HG03521 (cell line): ENCODE results near the gene TRABD2B.

Experiments used
- ATAC-seq: cut with Tn5 transposase; IDR thresholded peaks from one replicate; pipeline ENCODE4 v1.9.1; 2021; ENCODE audit warnings: mild to moderate bottlenecking, moderate library complexity; ENCODE audit not compliant: unreplicated experiment

The TRABD2B gene

DNA sequence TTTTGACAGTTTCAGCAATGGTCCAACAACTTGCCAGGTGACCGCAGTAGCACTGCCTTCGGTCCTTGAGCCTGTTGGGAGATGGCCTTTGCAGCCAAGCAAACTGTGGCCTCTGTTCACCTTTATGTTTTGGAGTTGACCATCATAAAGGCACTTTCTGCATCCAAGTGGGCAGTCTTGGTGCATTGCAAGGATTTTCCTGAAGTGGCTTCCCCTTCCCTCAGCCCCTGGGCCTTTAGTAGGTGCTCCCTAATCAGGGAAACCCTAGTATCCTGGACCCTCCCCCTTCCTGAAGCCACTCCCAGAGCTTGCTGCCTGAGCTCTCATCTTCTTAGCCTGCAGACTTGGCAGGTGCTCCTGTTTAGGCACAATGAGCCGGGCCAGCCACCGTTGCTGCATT is 140.2 kb downstream of the TRABD2B start:
- ATAC-seq: no peak

DNA sequence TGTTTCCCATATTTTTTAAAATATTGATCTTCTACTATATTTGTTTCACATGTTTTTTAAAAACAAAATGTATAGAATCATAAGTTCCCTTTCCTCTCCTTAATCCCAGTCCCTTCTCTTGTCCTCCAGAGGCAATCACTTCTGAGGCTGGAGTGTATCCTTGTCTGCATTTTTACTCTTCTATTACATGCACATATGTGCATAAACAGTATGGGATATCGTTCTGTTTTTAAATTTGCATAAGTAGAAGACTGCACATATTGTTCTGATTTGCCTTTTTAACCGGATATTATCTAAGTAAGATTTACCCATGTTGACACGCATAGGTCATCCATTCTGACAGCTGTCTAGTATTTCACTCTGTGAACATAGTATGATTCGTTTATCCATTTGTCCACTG is 142.0 kb downstream of the TRABD2B start:
- ATAC-seq: no peak

DNA sequence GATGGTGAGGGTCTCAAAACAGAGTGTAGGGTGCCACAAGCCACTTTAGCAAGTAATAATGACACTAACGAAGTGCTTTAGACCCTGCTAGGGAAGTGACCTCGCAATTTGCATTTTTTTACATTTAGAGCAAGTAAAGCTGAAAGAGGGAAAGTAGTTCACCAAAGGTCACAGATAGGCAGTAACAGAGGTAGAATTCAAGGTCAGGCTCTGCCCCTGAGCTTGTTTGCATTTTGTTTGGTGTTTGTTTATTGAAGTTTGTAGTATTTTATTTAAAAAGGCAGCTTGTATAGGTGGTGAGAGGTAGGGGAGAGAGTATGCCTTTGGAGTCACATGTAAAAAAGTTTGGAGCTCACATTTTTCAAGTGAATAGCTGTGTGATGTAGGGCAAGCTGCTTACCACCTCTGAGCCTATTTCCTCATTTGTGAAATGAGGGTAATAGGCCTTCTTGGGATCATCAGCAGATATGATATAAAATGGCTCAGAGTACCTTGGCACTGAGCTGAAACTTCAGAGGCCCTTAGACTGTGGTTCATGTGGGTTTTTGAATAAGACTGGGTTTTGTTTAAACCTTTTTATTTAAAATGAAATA is 142.5 kb downstream of the TRABD2B start:
- no peak for ATAC-seq

DNA sequence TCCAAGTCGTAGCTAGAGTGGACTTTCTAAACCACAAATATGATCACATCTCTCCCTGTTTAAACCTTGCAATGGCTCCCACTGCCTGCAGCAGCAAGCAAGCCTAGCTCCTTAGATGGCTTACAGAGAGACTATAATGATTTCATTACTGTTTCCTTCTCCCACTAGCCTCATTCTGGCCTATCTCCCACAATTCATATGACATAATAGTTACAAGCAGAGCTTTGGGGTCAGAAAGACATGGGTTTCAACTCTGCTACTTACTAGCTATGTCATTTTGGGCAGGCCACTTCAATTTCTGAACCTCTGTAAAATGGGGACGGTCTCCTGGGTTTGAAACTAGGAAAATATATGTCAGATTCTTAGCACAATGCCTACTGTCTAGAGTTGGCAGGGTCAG is 143.3 kb downstream of the TRABD2B start:
- no peak for ATAC-seq

DNA sequence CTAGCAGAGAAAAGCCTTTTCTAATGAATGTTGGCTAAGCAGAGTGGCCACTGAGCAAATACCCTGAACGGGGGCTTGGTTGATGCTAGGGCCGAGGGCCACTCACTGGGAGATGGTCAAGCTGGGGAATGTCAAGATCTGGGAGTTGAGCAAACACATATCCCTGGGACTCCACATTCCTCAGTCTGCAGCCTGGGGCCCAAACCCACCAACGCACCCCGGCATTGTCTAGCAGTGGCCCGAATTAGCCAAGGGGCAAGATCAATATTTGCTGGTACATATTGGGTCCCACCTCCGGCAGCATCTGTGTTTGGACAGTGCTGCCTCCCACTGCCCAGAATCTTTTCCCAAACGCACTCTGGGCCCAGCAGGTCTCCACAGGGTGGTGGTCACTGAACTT is 144.1 kb downstream of the TRABD2B start:
- ATAC-seq: no peak

DNA sequence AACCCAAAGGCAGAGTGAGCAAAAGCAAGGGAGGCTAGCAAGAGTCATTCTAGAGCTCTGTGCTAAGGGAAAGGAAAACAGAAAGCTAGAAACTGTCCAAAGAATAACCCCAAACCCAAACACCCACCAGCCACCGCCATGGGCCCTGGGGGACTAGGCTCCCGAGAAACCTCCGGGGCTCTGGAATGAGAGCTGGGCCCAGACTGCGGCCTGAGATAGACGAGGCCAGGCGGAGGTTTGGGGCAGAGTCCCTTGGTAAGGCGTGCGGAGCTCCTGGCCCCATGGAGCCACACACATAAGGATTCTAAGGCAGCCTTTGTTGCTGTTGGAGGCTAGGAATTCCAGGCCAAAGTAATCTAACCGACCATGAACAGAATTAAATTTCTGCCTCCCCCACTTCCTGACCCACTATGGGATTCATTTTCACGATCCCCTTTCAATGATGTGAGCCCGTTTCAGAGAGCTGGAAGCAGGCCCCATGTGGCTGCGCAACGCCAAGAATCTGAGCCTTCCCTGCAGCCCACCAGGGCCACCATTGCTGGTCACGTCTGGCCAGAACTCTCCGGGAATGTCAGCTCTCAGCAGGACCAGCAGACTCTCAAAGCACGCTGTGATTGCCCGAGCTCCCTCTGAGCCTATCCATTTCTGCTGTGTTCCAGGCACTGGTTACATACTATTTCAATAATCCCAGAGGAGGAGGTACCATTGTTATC is 145.0 kb downstream of the TRABD2B start:
- ATAC-seq: no peak

DNA sequence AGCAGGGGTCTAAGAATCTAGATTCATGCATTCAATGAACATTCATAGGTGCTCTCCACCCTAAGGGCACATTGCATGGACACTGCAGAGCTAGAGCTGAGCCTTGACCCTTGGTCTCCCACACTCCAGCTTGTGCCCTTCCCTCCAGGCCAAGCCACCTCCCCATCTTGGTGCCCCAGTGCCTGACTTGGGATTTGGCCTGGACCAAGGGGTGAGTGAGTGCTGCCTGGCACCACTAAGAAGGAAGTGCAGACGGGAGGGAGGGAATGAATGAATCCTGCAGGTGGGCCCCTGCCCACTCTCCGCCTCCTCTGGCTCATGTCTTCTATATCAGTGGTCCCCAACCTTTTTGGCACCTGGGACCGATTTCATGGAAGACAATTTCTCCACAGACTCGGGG is 146.7 kb downstream of the TRABD2B start:
- no peak for ATAC-seq

DNA sequence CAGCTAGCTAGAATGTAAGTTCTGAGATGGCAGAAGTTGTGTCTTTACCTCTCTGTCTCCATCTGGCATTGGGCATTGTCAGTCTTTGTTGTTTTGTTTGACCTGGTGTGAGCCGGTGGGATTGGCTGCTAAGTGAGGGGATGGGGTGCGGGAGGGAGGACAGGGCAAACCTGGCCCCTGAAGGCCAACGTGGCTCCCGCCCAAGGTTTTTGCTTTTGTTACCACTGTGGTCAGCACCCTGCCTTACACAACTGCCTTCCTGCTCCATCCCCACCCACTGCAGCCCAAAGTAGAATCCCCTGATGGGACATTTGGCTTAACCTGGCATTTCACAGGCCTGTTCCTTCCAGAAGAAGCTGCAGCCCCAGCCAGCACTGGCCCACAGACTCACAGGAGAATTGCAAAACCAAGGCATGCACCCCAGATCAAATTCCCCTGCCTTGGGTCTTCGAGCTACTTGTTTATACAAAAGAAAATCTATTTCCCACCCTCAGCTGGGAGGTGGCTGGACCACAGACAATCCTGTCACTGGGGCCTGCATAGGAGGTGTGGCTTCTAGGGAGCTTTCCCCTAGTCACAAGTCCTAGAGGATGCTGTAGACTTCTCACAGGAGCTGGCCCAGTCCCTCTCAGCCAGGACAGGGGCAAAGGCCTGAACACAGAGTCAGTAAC is 147.5 kb downstream of the TRABD2B start:
- ATAC-seq: no peak

DNA sequence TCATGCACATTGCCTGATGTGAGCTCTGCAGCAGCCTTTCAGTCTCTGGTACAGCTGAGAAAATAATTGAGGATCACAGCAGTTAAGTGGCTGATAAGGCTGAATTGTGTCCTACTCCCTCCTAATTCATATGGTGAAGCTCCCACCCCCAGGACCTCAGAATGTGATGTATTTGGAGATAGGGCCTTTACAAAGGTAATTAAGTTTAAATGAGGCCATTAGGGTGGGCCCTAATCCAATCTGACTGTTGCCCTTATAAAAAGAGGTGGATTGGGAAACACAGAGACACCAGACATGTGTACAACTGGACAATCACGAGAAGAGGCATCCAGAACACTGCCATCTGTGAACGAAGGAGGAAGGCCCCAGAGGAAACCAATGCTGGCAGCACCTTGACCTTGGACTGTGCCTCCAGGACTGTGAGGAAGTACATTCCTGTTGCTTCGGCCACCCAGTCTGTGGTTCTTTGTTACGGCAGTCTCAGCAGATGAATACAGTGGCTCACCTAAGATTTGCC is 148.1 kb downstream of the TRABD2B start:
- no peak for ATAC-seq

DNA sequence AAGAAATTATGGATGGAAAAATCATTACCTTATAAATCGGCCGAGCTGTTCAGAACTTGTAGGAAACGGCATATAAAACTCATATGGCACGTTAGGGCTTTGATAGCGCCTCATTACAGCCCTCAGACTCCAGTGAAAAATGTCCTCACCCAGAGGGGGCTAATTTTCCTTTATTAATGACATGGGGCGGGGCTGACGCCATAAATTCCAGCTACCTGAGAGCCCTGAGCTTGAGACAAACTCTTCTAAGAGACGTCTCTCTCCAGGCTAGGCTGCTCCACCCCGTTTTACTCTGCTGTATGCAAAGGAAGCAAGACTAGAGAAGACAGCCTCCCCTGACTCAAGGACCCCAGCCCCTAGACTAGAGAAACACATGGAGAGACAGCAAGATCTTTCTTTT is 149.4 kb downstream of the TRABD2B start:
- no peak for ATAC-seq

DNA sequence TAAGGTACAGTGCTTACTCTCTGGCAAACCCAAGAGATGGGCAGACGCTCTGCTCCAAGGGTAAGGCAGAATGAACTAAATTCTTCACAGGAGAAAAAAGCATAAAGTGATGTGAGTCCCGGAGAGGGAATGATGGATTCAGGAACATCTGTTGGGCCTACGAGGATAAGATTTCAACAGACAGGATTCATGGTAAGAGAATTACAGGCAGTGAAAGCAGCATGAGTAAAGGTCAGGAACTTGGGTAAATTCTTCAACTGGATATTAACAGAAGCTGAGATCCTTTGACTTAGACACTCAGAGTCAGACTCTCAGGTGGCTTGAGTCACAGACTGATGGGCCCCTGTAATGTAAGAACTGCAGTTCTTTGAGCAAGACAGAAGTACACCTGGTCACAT is 152.6 kb downstream of the TRABD2B start:
- ATAC-seq: no peak

DNA sequence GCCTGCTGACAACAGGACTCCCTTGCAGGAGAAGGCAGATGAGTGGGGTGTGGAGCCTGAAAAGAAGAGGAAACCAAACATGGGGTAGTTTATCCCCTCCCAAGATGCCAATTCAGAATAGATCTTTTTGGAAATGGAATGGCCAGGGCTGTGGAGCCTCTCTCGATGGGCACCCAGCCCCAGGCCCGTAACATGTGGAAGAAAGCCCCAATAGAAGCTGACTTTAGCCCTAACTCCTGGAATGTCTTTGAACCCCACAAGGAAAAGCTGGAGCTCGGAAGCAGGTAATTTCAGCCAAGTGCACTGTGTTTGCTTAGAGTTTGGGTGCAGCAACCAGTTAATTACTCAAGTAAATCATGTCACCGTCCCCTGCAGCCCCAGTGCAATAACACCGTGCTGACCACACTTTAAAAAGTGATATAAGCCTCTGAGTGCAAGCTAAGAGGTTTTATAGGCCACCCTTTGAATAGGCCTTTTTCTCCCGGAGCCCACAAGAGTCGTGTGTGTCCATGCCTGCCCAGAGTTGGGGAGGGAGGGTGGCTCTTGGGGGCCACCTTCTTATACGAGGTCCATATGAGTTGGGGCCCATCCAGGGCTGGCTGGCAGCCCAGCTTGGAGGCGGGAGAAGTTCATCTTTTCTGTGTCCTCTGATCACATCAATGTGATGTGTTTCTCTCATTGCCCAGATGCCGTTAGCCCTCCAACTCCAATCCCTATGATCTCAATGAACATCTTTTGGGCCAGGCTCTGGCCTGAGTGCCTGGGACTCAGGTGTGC is 153.2 kb downstream of the TRABD2B start:
- no peak for ATAC-seq

DNA sequence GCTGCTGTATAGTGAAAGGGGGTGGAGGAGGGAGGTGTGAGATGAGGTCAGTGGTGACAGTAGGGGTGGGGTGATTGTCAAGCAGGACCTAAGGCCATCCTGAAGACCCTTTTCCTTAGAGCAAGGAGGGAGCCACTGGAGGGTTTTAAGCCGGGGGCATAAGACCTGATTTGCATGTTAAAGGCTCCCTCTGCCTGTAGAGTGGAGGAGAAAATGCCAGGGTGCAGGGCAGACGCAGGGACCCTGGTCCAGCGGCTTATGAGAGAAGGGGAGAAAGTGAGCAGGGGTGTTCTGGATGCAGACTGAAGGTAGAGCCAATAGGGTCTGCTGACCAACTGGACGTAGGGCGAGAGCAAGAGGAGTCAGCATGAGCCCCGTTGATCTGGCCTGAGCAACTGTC is 154.1 kb downstream of the TRABD2B start:
- ATAC-seq: no peak

DNA sequence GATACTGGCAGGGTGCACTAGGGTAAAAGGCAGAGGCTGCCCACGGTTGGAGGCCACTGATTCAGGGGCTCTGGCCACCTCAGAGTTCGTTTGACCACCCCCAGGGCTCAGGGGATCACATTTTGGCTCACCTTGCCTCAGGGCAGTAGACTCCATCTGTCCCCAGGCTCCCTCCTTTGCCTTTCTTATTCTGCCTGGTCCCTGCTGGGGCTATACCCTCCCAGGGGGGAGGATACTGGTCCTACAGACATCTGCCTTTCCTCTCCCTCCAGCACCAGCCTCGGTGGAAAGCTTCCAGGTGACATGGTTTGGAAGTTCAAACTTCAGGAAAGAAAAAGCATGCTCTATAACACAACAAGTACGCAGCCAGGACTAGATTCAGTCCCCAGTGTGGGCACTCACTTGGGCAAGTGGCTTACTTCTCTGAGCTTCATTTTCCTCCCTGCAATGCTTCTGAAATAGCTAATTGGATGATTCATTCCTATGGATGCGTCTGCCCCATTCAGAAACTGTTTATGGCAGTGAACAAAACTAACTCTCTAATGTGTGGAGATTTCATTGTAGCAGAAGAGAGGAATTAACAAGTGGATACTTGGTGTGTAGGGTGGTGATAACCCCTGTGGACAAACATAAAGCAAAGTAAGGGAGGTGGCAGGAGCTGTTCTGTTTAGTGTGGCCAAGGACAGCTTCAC is 154.8 kb downstream of the TRABD2B start:
- ATAC-seq: no peak

DNA sequence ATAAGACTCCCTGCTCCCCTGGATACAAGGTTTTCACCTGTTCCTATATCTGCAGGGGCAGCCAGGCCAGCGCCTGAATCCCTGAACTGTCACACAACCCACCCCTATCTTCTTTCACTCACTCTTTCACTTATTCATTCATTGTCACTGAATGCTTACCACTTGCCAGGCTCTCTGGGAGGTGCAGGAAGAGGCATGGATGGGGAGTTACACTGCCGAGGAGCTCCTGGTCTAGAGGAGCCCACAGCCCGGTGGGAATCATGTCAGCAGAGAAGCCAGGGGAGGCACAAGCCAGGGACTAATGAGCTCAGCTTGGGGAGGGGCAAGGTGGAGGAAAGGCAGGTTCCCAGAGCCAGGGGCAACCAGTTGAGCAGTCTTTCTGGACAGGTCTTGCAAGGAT is 155.8 kb downstream of the TRABD2B start:
- ATAC-seq: no peak

DNA sequence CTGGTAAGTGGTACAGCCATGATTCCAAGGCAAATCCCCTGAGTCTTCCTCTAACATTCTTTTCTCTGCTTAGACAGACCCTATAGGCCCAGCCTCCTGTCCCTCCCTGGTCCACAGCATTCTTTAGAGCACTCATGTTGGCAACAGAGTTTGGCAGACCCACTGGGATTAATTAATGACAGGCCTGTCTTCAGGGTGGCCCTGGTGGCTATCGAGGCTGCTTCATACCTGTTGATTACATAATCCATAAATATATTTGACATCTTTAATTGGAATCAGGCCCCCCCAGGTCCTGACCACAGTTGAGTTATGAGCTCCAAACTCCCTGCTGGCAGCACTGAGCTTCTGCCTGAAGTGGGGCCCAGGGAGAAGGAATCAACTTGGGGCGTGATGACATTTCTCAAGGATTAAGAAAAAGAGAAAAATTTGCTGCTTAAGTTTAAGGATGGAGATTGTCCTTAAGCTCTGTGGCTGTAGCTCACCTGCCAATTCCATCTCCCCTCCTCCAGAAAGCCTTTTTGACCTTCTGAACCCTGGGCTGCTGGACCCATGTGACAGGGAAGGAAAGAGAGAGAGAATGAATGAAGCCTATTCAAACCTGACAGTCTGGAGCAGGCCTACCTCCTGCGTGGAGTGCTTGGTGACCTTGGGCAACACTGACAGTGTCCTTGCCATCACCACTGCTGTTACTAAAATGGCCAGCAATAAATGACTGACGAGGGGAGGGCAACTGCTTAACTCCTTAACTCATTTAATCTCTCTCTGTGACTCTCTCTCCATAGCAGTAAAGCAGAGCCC is 156.6 kb downstream of the TRABD2B start:
- no peak for ATAC-seq

DNA sequence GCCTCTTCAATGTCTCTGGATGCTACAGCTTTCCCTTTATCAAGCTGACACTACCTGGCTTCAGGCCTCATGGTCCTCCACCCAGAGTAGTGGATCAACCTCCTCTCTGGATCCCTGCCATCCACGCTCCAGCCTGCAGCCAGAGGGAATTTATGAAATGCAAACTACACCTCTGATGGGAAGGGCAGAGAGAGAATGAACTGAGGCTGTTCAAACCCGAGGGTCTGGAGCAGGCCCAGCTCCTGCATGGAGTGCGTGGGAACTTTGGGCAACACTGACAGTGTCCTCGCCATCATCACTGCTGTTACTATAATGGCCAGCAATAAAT is 157.8 kb downstream of the TRABD2B start:
- ATAC-seq: no peak

DNA sequence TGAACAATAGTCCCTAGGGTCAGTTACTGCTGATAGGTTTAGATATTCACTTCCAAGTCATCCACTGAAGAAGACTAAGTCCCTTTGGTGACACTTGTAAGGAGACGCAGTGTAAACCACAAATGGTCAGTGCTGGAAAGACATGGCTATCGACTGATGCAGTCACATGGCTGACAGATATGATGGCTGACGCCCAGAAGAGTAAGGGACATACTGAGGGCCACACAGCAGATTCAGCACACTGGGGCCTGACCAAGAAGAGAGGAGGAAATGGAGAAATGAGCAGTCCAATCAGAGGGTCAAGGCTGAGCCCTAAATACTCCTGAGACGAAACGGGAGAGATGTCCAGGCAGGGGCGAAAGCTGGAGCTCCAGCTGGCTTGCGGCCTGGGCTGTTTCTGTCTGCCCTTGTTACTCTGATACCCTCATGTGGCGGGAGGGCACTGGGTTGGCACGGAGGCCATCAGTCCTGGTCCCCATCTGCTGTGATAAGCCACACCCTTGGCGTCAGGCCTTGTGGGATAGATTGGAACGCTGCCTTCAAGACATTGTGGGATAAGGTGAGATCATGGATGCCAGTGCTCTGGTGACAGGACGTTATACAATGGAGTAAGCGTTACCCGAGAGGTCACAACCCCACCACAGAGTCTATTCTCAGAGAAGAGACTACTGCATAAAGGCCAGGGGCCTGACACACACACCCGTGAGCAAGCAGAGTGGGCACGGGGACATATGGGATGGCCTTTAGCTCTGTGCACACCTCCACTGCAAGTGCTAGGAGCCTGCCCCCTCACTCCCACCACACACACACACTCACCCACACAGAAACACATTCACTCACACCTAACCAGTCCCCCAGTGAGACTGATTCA is 158.4 kb downstream of the TRABD2B start:
- ATAC-seq: no peak

DNA sequence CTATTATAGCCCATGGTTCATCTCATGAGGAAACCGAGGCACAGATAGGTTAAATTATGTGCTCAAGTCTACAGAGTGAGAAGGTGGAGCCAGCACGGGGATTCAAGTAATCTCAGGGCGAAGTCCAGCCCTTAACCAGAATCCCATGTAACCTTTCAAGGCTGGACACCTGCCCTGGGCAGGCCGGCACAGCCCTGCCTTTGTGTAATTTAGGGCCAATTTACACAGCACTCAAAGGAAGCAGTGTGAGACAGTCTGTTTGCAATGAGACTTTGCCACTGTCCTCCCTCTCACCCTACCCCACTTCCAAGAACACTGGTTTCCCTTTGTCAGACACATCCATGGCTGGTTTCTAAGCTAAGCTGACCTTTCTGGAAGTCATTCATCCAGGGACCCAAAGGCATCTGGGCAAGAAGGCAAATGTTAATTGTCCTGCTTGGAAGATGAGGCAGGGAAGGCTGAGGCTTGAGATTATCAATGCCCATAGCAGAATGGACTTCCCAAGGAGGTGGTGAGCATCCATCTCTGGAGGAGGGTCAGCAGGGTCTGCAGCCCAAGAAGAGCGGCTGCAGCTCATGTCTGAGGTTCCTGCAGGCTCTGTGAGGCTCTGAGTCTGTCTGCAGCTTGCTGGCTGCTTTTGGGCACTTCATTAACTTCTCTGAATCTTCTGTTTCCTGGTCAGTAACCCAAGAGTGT is 159.2 kb downstream of the TRABD2B start:
- no peak for ATAC-seq
